GM12864 (cell line): Measurements from ENCODE around the gene CD300A.

Source experiments
- DNase-seq: peaks from one replicate; pipeline ENCODE4 v3.0.0-alpha.2; 2011; ENCODE audit warnings: low read depth
- H3K4me3 ChIP-seq: 2 replicates; pipeline ENCODE4 v1.5.1; 2011; ENCODE audit warnings: mild to moderate bottlenecking, low read depth, low read length, control low read depth
- TF ChIP-seq, protein P1 (sequence below): IDR thresholded peaks from 2 replicates; pipeline ENCODE4 v1.5.1; 2011; ENCODE audit warnings: low read depth, mild to moderate bottlenecking, moderate library complexity, low read length, control low read depth, inconsistent platforms; ENCODE audit errors: missing control alignments

Gene CD300A

DNA sequence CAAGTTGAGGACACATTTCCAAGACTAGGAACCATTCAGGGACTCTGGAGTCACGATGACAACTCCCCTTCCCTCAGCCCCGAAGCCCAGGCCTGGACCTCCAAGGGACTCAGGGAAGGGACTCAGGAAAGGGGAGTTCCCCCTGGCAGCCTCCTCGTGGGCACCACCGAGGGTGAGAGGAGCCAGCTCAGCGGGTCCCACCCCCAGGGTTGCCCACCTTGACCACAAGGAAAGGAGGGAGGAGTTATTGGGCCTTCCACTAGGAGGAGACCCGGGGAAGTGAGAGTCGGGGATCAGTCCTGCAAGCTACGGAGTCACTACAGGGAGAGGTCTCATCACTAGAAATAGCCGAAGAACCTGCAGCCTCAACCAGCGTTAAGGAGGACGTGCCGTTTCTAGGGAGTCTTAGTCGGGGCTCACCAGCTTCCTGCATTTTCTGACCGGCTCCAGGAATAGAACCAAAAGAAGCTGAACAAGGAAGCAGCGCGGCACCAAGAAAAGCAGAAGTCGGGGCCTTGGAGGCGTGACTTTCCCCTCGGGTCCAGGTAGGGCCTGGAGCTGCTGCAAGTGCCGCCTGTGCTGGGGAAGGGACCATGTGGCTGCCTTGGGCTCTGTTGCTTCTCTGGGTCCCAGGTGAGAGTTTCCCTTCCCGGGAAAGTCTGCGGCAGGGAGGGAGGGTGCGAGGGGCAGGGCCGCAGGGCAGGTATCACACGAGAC, at the start of gene CD300A:
Gene CD300A, plus strand, starts transcription at position 524 of the 717 bp plus-strand sequence. Its CDS starts 70 bp downstream, at position 594.
- DNase-seq: no peak
- H3K4me3 ChIP-seq: peak within 1 kb of the TSS; percentile 80
- TF ChIP-seq, protein P1, sequence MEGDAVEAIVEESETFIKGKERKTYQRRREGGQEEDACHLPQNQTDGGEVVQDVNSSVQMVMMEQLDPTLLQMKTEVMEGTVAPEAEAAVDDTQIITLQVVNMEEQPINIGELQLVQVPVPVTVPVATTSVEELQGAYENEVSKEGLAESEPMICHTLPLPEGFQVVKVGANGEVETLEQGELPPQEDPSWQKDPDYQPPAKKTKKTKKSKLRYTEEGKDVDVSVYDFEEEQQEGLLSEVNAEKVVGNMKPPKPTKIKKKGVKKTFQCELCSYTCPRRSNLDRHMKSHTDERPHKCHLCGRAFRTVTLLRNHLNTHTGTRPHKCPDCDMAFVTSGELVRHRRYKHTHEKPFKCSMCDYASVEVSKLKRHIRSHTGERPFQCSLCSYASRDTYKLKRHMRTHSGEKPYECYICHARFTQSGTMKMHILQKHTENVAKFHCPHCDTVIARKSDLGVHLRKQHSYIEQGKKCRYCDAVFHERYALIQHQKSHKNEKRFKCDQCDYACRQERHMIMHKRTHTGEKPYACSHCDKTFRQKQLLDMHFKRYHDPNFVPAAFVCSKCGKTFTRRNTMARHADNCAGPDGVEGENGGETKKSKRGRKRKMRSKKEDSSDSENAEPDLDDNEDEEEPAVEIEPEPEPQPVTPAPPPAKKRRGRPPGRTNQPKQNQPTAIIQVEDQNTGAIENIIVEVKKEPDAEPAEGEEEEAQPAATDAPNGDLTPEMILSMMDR: peak; percentile 23

DNA sequence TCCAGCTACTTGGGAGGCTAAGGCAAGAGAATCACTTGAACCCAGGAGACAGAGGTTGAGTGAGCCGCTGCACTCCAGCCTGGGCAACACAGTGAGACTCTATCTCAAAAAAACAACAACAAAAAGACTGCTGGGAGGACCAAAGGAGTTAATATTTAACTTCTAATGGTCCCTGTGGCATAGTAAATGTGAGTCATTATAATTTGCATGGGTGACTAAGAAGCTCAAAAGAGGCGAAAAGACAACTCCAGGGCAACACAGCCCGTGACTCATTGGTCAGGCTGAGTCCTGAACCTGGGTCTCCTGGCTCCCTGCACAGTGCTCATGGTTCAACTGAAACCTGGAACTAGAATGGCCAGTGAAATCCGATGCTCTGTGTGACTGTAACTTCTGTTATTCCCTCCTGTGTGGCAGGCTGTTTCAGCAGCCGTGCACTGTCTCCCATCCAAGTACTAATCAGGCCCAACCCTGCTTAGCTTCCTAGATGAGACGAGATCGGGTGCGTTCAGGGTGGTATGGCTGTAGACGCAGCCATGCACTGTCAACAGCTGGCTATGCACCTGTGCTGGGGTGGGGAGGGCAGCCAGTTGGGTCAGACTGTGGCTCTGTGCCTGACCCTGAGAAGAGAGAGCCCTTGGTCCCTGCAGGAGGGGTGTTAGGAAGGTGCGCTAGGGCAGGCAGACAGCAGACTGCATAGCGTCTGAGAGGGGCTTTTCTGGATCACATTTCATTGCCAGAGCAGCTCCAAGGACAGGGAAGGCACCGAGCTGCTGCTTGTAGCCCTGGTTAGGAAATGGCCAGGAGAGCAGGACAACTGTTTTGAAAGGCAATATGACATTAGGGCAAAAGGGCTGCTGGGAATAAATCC, 49.0 kb upstream of the CD300A start:
- no peak overlapping the region for H3K4me3 ChIP-seq
- DNase-seq: no peak
- TF ChIP-seq, protein P1: no peak

DNA sequence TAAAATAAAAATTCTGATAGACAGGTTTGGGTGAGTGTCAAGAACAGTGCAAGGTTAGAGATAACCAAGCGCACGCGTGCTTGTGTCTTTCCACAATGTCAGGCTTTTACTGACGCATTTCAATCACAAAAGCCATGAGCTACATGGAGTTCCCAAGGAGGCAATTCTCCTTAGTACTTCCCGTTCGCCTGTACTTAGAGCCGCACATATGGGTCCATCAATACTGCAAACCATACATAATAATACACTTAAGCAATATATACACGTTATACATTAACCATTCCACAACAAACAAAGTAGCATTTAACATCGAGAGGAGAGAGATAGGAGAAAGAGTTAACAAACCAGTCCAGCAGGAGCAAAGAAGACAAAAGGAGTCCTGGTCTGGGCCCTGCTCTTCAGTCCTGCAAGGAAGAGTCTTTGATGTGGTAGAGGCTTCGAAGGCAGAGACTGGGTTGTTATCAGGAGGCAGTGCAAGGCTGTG, 46.5 kb upstream of the CD300A start:
- H3K4me3 ChIP-seq: no peak overlapping the region
- DNase-seq: no peak
- TF ChIP-seq, protein P1: no peak

- DNase-seq: no peak
- TF ChIP-seq, protein P1: no peak
- no peak overlapping the region for H3K4me3 ChIP-seq
Observed at GRCh38 chr17:74424117-74424516, 42.3 kb upstream of the CD300A start.

- TF ChIP-seq, protein P1: no peak
- H3K4me3 ChIP-seq: no peak overlapping the region
- DNase-seq: no peak
Observed at GRCh38 chr17:74424657-74425056, 41.8 kb upstream of the CD300A start.

DNA sequence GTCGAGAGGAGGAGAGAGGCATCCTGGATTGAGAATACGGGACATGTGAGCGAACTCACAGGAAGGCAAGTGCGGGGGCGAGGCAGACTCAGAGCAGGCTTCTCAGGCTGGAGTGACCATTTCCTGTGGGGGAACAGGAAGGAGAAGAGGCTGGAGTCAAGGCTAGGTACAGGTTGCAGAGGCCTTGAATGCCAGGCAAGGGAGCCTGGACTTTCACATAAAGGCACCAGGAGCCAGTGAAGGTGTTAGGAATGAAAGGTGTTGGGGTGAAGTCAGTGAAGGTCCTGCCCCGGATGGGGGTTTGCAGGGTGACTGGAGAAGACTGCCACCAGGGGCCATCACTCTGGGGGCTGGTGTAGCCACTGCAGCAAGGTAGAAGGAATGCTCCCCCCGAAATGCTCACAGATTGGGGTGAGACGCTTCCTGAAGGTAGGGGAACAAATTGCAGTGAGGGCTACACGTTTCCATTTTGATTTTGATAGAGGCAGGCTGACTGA, 39.8 kb upstream of the CD300A start:
- H3K4me3 ChIP-seq: no peak overlapping the region
- TF ChIP-seq, protein P1: no peak
- no peak for DNase-seq
